Esophagus squamous epithelium (tissue), 5 donors: ENCODE measurements around the gene SIPA1. TPM values are rescaled to one million over a fixed set of nuclear protein-coding genes. Genes with fewer than 3 reads are reported as not detected.

Experiments
- DNase-seq: peaks from one replicate; lab custom pipeline; 2025; lab: John Stamatoyannopoulos, UW
- H3K27ac ChIP-seq, 4 donors: fragments of 200-600 bp; sonication (generic); one replicate each; pipeline ENCODE4 v1.5.1; 2016 to 2019; ENCODE audit warnings: mild to moderate bottlenecking in 1 of 4
- H3K27me3 ChIP-seq, 4 donors: fragments of 200-600 bp; sonication (generic); 1 replicate in 3 of 4; 2 replicates in 1 of 4; pipeline versions ENCODE4 v1.5.1 to v1.6.0; 2017 to 2021; ENCODE audit warnings: antibody characterized with exemption in 1 of 4
- H3K36me3 ChIP-seq, 3 donors: fragments of 200-600 bp; sonication (generic); one replicate each; pipeline ENCODE4 v1.5.1; 2016 to 2019
- H3K4me1 ChIP-seq, 3 donors: fragments of 200-600 bp; sonication (generic); one replicate each; pipeline ENCODE4 v1.5.1; 2017 to 2019
- H3K4me3 ChIP-seq, 4 donors: fragments of 200-600 bp; sonication (generic); 1 replicate in 3 of 4; 2 replicates in 1 of 4; pipeline ENCODE4 v1.5.1; 2016 to 2019; ENCODE audit warnings: mild to moderate bottlenecking in 2 of 4, moderate library complexity in 1 of 4
- H3K9me3 ChIP-seq, 3 donors: fragments of 200-600 bp; sonication (generic); one replicate each; pipeline ENCODE4 v1.5.1; 2016 to 2019
- POLR2A ChIP-seq, 4 donors: fragments of 450-650 bp; IDR thresholded peaks; one replicate each; pipeline ENCODE4 v1.6.1; 2017; ENCODE audit warnings: antibody characterized with exemption in 4 of 4, mild to moderate bottlenecking in 4 of 4, moderate library complexity in 3 of 4
- WGBS, 2 donors: methylation state at CpG; one replicate each; pipeline ENCODE4 v1.1.5; 2018; 5-methylcytosine and 5-hydroxymethylcytosine counted together
- intact Hi-C: fragments of 100-400 bp; cut with DNase I; formaldehyde crosslinking; loops from one replicate; pipeline ENCODE4 v1.15.0; 2022
- total RNA-seq, 4 donors: library from RNA; depleted of rRNA; stranded (reverse); fragments of >200 nt; gene quantifications; one replicate each; pipeline ENCODE4 v1.1.0, GENCODE V29; 2016
- TF ChIP-seq, protein P1 (sequence below), 6 experiments: fragments of 450-650 bp in 4 of 6; fragments of 200-600 bp in 2 of 6; sonication (generic) in 2 of 6; IDR thresholded peaks; one replicate each; pipeline ENCODE4 v1.5.1; 2016 to 2019; ENCODE audit warnings: antibody characterized with exemption in 6 of 6, mild to moderate bottlenecking in 4 of 6, moderate library complexity in 4 of 6
- donor health status: DM: yes; HTN: yes; CAD: no.

Gene SIPA1
- total RNA-seq, 4 donors from 2014 or later, result 7.8 to 29.2 (median 27.5) TPM

DNA sequence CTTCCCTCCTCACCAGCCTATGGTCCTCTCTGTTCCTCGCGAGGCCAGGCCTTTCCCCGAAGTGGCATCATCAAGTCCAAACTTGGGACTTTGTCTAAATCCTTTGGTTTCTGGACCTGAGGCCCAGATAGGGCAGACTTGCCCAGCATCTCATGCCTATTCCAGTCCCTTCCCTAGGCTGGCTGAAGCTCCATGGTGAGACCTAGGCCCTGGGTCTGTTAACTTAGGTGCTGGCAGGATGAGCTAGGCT is 13.4 kb downstream of the SIPA1 start:
- H3K9me3 ChIP-seq, result no peaks in the 10 kb centered on the region
- peak overlapping the region; percentile 91 to 97 (median 94) for H3K27ac ChIP-seq
- TF ChIP-seq POLR2A (IDR thresholded peaks at IDR 0.05), result no peak
- TF ChIP-seq, protein P1, sequence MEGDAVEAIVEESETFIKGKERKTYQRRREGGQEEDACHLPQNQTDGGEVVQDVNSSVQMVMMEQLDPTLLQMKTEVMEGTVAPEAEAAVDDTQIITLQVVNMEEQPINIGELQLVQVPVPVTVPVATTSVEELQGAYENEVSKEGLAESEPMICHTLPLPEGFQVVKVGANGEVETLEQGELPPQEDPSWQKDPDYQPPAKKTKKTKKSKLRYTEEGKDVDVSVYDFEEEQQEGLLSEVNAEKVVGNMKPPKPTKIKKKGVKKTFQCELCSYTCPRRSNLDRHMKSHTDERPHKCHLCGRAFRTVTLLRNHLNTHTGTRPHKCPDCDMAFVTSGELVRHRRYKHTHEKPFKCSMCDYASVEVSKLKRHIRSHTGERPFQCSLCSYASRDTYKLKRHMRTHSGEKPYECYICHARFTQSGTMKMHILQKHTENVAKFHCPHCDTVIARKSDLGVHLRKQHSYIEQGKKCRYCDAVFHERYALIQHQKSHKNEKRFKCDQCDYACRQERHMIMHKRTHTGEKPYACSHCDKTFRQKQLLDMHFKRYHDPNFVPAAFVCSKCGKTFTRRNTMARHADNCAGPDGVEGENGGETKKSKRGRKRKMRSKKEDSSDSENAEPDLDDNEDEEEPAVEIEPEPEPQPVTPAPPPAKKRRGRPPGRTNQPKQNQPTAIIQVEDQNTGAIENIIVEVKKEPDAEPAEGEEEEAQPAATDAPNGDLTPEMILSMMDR (IDR thresholded peaks at IDR 0.05), result no peak
- peaks cover 43 to 92% (median 47%) of the 10 kb centered on the region in 3 donors for H3K4me1 ChIP-seq
- intact Hi-C loops, result no loop called here
- H3K4me3 ChIP-seq, result peak overlapping the region in 1 of 4 donors; percentile 75
- no peak for DNase-seq
- 88 to 93% methylated on average over 3 of the region's 3 CpGs for WGBS, 2 donors
- H3K36me3 ChIP-seq, result peaks cover 15 to 76% (median 18%) of the 10 kb centered on the region in 3 donors
- no peaks in the 10 kb centered on the region for H3K27me3 ChIP-seq

DNA sequence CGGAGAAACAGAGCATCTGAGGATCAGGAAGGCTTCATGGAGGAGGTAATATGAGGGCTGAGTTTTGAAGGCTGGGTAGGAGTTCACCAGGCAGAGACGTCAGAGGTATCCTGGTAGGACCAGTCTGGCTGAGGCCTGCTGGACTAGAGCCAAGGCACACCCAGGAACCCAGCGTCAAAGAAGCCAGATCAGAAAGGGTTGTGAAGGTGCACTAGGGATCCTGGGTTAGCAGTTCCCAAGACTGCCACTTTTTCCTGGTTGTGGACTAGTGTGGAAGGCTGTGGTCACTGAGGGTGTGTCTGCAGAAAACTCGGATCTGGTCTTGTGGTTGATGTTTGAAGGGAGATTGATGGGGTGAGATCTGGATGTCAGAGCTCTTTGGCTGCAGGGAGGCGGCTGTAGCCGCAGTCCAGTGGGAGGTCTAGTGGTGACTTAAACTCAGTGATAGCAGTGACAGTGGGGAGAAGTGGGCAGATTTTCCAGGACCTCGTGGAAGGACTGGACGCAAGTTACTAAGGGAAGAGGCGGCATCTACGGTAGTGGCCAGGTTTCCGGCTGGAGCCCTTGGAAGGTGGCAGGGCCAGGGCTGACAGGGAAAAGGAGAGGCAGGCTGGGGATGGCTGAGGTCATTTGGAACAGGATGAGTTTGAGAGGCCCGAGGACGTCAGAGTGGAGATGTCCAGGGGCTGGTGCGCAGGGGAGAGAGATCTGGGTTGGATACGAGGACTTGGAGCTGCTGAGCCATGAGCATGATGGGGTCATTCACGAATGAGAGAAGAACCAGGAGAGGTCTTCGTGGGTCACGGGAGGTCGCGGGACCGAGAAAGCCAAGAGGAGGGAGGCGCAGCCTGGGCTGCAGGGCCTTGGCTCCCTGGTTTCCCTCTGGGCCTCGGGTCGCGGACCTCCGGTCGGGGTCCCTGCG is 13.9 kb downstream of the SIPA1 start:
- Histone ChIP-seq H3K4me1 (peaks cover 43 to 86% (median 47%) of the 10 kb centered on the region in 3 donors), H3K27me3 (no peaks in the 10 kb centered on the region), H3K9me3 (no peaks in the 10 kb centered on the region), H3K36me3 (peaks cover 21 to 76% (median 23%) of the 10 kb centered on the region in 3 donors), H3K27ac (peak overlapping the region; percentile 91 to 97 (median 94)), H3K4me3 (peak overlapping the region; percentile 38 to 75 (median 54))
- TF ChIP-seq POLR2A (IDR thresholded peaks at IDR 0.05), result peak in 2 of 4 donors; percentile 21 to 28
- TF ChIP-seq, protein P1 (IDR thresholded peaks at IDR 0.05), result no peak
- intact Hi-C loops, result no loop called here
- DNase-seq, result no peak
- 10 to 14% methylated on average over 20 to 22 of the region's 28 CpGs for WGBS, 2 donors

DNA sequence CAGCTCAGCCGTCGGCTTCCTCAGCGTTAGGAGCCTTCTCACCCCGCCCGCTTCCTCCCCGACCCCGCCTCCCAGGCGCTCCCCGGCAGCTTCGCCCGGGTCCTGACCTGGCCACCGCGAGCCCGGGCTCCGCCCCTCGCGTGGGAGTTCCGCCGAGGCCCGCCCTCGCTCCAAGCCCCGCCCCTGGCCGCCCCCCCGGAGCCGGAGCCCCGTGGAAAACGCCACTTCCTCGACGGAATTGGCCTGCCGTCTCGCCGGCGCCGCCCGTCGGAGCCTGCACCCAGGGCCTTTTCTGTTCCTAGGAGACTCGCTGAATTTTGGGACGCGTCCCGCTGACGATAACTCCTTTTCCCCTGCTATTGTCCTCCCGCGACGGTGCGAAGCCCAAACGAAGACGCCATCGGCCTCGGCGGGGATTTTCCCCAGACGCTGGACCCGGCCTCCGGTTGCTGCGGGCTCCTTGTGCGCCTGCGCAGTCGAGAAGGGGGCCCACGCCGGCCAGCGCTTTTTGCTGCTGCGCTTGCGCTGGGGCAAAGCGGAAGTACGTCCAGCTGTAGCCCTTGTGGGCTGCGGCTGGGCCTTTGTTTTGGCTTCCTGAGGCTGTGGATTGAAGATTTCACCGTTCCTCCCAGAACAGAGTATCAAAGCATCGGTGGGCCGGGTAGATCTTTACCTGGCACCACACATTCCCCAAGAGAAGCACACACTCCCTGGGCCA is 14.8 kb downstream of the SIPA1 start:
- H3K27me3 ChIP-seq, result no peaks in the 10 kb centered on the region
- DNase-seq, result no peak
- intact Hi-C loops, result no loop called here
- H3K36me3 ChIP-seq, result peaks cover 28 to 76% (median 31%) of the 10 kb centered on the region in 3 donors
- 0% methylated on average over 2 to 3 of the region's 68 CpGs for WGBS, 2 donors
- peak in 3 of 4 donors; percentile 58 to 67 (median 66) for TF ChIP-seq POLR2A (IDR thresholded peaks at IDR 0.05)
- TF ChIP-seq, protein P1 (IDR thresholded peaks at IDR 0.05), result peak in 1 of 6 experiments; percentile 35
- H3K4me1 ChIP-seq, result peaks cover 43 to 78% (median 47%) of the 10 kb centered on the region in 3 donors
- H3K9me3 ChIP-seq, result no peaks in the 10 kb centered on the region
- H3K4me3 ChIP-seq, result peak overlapping the region; percentile 38 to 75 (median 54)
- H3K27ac ChIP-seq, result peak overlapping the region; percentile 91 to 97 (median 94)

DNA sequence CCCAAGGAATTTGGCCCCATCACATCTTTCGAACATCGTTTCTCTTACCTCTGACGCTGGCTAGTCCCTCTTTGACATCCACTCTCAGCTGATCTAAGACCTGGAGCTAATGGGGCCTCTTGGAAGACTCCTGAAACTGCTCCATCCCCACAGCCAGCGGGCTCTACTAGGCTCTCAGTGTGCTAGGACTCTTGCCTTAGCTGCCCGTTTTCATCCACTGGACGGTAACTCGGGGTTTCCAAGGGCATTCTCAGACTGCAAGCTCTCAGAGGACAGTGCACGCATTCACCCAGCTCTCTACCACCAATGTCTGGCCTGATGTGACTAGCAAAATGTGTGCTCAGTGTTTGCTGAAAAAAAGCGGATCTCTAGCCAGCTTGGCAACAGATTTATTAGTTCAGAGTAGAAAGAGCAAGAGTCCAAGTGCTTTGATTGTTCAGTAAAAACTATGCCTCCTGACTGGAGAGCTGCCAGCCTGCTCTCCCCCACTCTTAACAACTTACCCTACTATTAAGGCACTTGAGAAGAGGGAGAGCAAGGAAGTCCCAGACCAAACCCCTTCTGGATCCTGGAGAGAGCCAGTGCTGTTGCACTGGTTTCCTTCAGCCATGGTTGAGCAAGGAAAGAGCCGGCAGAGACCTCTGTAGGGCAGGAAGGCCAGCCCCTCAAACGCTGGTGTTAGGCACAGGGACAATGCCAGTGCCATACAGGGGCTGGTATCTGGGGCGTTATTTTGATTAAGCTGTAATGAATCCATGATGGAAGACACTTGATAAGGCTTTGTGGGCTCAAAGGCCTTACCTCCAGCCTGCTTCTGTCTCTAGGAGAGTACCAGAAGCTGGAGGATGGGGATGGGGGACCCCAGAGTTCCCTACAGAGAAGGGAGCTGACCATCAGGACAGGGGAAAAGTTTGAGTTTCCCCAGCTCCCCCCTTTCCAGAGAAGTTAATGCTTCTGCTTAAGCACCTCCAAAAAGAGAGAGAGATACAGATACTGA is 15.6 kb downstream of the SIPA1 start:
- Histone ChIP-seq H3K4me1 (peaks cover 43 to 69% (median 47%) of the 10 kb centered on the region in 3 donors), H3K27me3 (no peaks in the 10 kb centered on the region), H3K36me3 (peaks cover 37 to 76% (median 40%) of the 10 kb centered on the region in 3 donors), H3K4me3 (peak overlapping the region; percentile 38 to 75 (median 54)), H3K27ac (peak overlapping the region; percentile 91 to 97 (median 94)), H3K9me3 (no peaks in the 10 kb centered on the region)
- DNase-seq, result no peak
- no peak for TF ChIP-seq POLR2A (IDR thresholded peaks at IDR 0.05)
- TF ChIP-seq, protein P1 (IDR thresholded peaks at IDR 0.05), result no peak
- 25 to 27% methylated on average over 10 of the region's 12 CpGs for WGBS, 2 donors
- intact Hi-C loops, result no loop called here
